HG03159 (cell line): ENCODE results near the gene ITIH1.

Source experiments
- ATAC-seq: cut with Tn5 transposase; IDR thresholded peaks from one replicate; pipeline ENCODE4 v1.9.1; 2021; ENCODE audit warnings: mild to moderate bottlenecking, moderate library complexity; ENCODE audit not compliant: unreplicated experiment

The ITIH1 gene

GRCh38 chr3:52813810-52814209 lies 36.4 kb downstream of the ITIH1 start:
- ATAC-seq, result no peak

GRCh38 chr3:52816199-52816598 lies 38.8 kb downstream of the ITIH1 start:
- no peak for ATAC-seq

- ATAC-seq, result no peak
These were observed 39.3 kb downstream of the ITIH1 start for GRCh38 chr3:52816654-52817053.

- no peak for ATAC-seq
These were observed 39.8 kb downstream of the ITIH1 start for GRCh38 chr3:52817221-52817620.

- no peak for ATAC-seq
These were observed 40.5 kb downstream of the ITIH1 start for GRCh38 chr3:52817860-52818259.

GRCh38 chr3:52819936-52820335 lies 42.5 kb downstream of the ITIH1 start:
- no peak for ATAC-seq

- ATAC-seq, result no peak
These were observed 43.3 kb downstream of the ITIH1 start for GRCh38 chr3:52820736-52821135.

- ATAC-seq, result no peak
These were observed 45.0 kb downstream of the ITIH1 start for GRCh38 chr3:52822363-52822762.

GRCh38 chr3:52824037-52824436 lies 46.6 kb downstream of the ITIH1 start:
- ATAC-seq, result no peak

GRCh38 chr3:52827441-52827840 lies 50.0 kb downstream of the ITIH1 start:
- ATAC-seq, result no peak

- no peak for ATAC-seq
These were observed 50.5 kb downstream of the ITIH1 start for GRCh38 chr3:52827866-52828376.

GRCh38 chr3:52829482-52829881 lies 52.1 kb downstream of the ITIH1 start:
- ATAC-seq, result no peak

GRCh38 chr3:52829906-52830463 lies 52.6 kb downstream of the ITIH1 start:
- ATAC-seq, result no peak

- no peak for ATAC-seq
These were observed 53.3 kb downstream of the ITIH1 start, which contains the start of gene ITIH4 for GRCh38 chr3:52830535-52831258. TSS of gene ITIH4 (minus strand) at chr3:52830672. CDS start at chr3:52830642, 30 bp downstream.

- no peak for ATAC-seq
These were observed 54.3 kb downstream of the ITIH1 start for GRCh38 chr3:52831500-52832301.

- ATAC-seq, result no peak
These were observed 55.8 kb downstream of the ITIH1 start for GRCh38 chr3:52833202-52833601.

GRCh38 chr3:52834871-52835501 lies 57.6 kb downstream of the ITIH1 start, which contains the start of gene MUSTN1:
TSS of gene MUSTN1 (minus strand) at chr3:52835019. CDS start at chr3:52834948, 71 bp downstream.
- no peak for ATAC-seq

- ATAC-seq, result no peak
These were observed 58.5 kb downstream of the ITIH1 start for GRCh38 chr3:52835766-52836470.

- ATAC-seq, result no peak
These were observed 59.1 kb downstream of the ITIH1 start for GRCh38 chr3:52836471-52836845.

- no peak for ATAC-seq
These were observed 59.6 kb downstream of the ITIH1 start for GRCh38 chr3:52836986-52837385.
